ENCODE measurements around the gene CCDC88C. TPM values are rescaled to one million over a fixed set of nuclear protein-coding genes. Genes with fewer than 3 reads are reported as not detected.
A peak's percentile ranks its signal among the peaks of the same experiment; 100 is the strongest.

Gene CCDC88C
- total RNA-seq, 4 donors from 2014 or later = 1.1 to 2.7 (median 2.1) TPM

- no peak overlapping the region for H3K27ac ChIP-seq
- H3K9me3 ChIP-seq = no peaks in the 10 kb centered on the region
- ATAC-seq (no peak), DNase-seq (no peak)
- no peaks in the 10 kb centered on the region for H3K36me3 ChIP-seq
- in situ Hi-C loops (cut with MboI; ENCODE audit: low sequenced_read_pairs in 4 of 4) = loop anchor here in 1 of 4 donors (10.0 kb wide), 1 partner anchor 96 kb away; no protein-coding TSS in a partner anchor
- TF ChIP-seq CTCF (IDR thresholded peaks at IDR 0.05 in 4 of 5, conservative IDR thresholded peaks at IDR 0.05 in 1 of 5) (no peak), POLR2A (IDR thresholded peaks at IDR 0.05) (no peak)
- peaks cover 11 to 17% (median 16%) of the 10 kb centered on the region in 3 donors for H3K27me3 ChIP-seq
- intact Hi-C loops (cut with DNase I; ENCODE audit: low total_unique reads) = no loop called here
- H3K4me1 ChIP-seq = peaks cover 5 to 13% of the 10 kb centered on the region in 2 donors
- H3K4me3 ChIP-seq = no peak overlapping the region
Observed at GRCh38 chr14:91420686-91421085, 3.1 kb upstream of the CCDC88C start.

GRCh38 chr14:91419451-91419850, 1.8 kb upstream of the CCDC88C start:
- ATAC-seq (no peak), DNase-seq (no peak)
- H3K27me3 ChIP-seq = peaks cover 11 to 17% (median 16%) of the 10 kb centered on the region in 3 donors
- intact Hi-C loops (cut with DNase I; ENCODE audit: low total_unique reads) = no loop called here
- H3K4me1 ChIP-seq = peaks cover 5 to 13% of the 10 kb centered on the region in 2 donors
- H3K36me3 ChIP-seq = no peaks in the 10 kb centered on the region
- no peak overlapping the region for H3K4me3 ChIP-seq
- no peaks in the 10 kb centered on the region for H3K9me3 ChIP-seq
- TF ChIP-seq POLR2A (IDR thresholded peaks at IDR 0.05) (no peak), CTCF (IDR thresholded peaks at IDR 0.05 in 4 of 5, conservative IDR thresholded peaks at IDR 0.05 in 1 of 5) (no peak)
- in situ Hi-C loops (cut with MboI; ENCODE audit: low sequenced_read_pairs in 4 of 4) = loop anchor here in 2 of 4 donors (10.0 kb wide), 1 partner anchor 95 kb away; no protein-coding TSS in a partner anchor
- no peak overlapping the region for H3K27ac ChIP-seq

GRCh38 chr14:91419044-91419397, 1.4 kb upstream of the CCDC88C start:
- intact Hi-C loops (cut with DNase I; ENCODE audit: low total_unique reads) = no loop called here
- Histone ChIP-seq H3K9me3 (no peaks in the 10 kb centered on the region), H3K4me1 (peaks cover 5 to 13% of the 10 kb centered on the region in 2 donors), H3K27me3 (peaks cover 11 to 17% (median 16%) of the 10 kb centered on the region in 3 donors), H3K36me3 (no peaks in the 10 kb centered on the region), H3K27ac (no peak overlapping the region), H3K4me3 (peak overlapping the region in 2 of 4 donors; percentile 53 to 59)
- no peak for DNase-seq
- no peak for TF ChIP-seq POLR2A (IDR thresholded peaks at IDR 0.05)
- TF ChIP-seq CTCF (IDR thresholded peaks at IDR 0.05 in 4 of 5, conservative IDR thresholded peaks at IDR 0.05 in 1 of 5) = peak in 1 of 5 experiments; percentile 28
- no peak for ATAC-seq
- in situ Hi-C loops (cut with MboI; ENCODE audit: low sequenced_read_pairs in 4 of 4) = loop anchor here in 2 of 4 donors (10.0 kb wide), 1 partner anchor 94 kb away; no protein-coding TSS in a partner anchor

- Histone ChIP-seq H3K27me3 (peaks cover 11 to 17% (median 16%) of the 10 kb centered on the region in 3 donors), H3K4me3 (peak overlapping the region; percentile 34 to 59 (median 50)), H3K36me3 (no peaks in the 10 kb centered on the region), H3K4me1 (peaks cover 5 to 13% of the 10 kb centered on the region in 2 donors), H3K9me3 (no peaks in the 10 kb centered on the region), H3K27ac (peak overlapping the region in 1 of 4 donors; percentile 30)
- intact Hi-C loops (cut with DNase I; ENCODE audit: low total_unique reads) = loop anchor here (1.0 kb wide), 1 partner anchor 94 kb away; no protein-coding TSS in a partner anchor
- ATAC-seq (peak; percentile 64 to 69), DNase-seq (peak in 1 of 2 donors; percentile 28)
- peak; percentile 87 to 92 (median 91) for TF ChIP-seq CTCF (IDR thresholded peaks at IDR 0.05 in 4 of 5, conservative IDR thresholded peaks at IDR 0.05 in 1 of 5)
- no peak for TF ChIP-seq POLR2A (IDR thresholded peaks at IDR 0.05)
- in situ Hi-C loops (cut with MboI; ENCODE audit: low sequenced_read_pairs in 4 of 4) = loop anchor here in 2 of 4 donors (10.0 kb wide), 1 partner anchor 94 kb away; no protein-coding TSS in a partner anchor
Observed at GRCh38 chr14:91418387-91419043, 895 bp upstream of the CCDC88C start.
